ENCODE data around the gene PPWD1. TPM values are rescaled to one million over a fixed set of nuclear protein-coding genes. Genes with fewer than 3 reads are reported as not detected.

Gene PPWD1
- total and polyA plus RNA-seq, 2 of the 13 experiments (the other 11 are each of a cell fraction or from before 2014, with no cell fraction given): 7.4 to 44.3 TPM

- no peak for TF ChIP-seq ATF5 (CRISPR knock-in tag; IDR thresholded peaks at IDR 0.05; ENCODE audit: low read depth)
- TF ChIP-seq AKAP8 (CRISPR knock-in tag; IDR thresholded peaks at IDR 0.05): 0 out of 2 replicates have a peak, but pooled peaks have one; percentile 7
- peak; percentile 69 for TF ChIP-seq SP2 (CRISPR knock-in tag; IDR thresholded peaks at IDR 0.05)
- no peak for TF ChIP-seq ZNF337 (CRISPR knock-in tag; IDR thresholded peaks at IDR 0.05; ENCODE audit: borderline replicate concordance, low read depth)
- peak; percentile 91; the same call in 1 of the 2 replicates for TF ChIP-seq SIN3A (IDR thresholded peaks at IDR 0.05; ENCODE audit: borderline replicate concordance, low read depth, low read length)
- no peak for TF ChIP-seq ZNF331 (CRISPR knock-in tag; IDR thresholded peaks at IDR 0.05)
- TF ChIP-seq ZNF205 (CRISPR knock-in tag; IDR thresholded peaks at IDR 0.05): peak; percentile 36; the same call in 1 of the 2 replicates
- no peak; the same call in 1 of the 2 replicates for TF ChIP-seq DMAP1 (CRISPR knock-in tag; IDR thresholded peaks at IDR 0.05)
- TF ChIP-seq ZBED4 (CRISPR knock-in tag; IDR thresholded peaks at IDR 0.05; ENCODE audit: borderline replicate concordance): no peak
- TF ChIP-seq TSC22D2 (CRISPR knock-in tag; IDR thresholded peaks at IDR 0.05; ENCODE audit: borderline replicate concordance): no peak
- TF ChIP-seq TRIM22 (IDR thresholded peaks at IDR 0.05): no peak
- no peak for TF ChIP-seq ZNF275 (CRISPR knock-in tag; IDR thresholded peaks at IDR 0.05; ENCODE audit: borderline replicate concordance)
- peak; percentile 67; the same call in 1 of the 2 replicates for TF ChIP-seq ELF1 (CRISPR knock-in tag; IDR thresholded peaks at IDR 0.05)
- peak; percentile 94 for TF ChIP-seq POLR2G (IDR thresholded peaks at IDR 0.05; ENCODE audit: low read depth, low read length)
- peak; percentile 99 for TF ChIP-seq KMT2A (CRISPR knock-in tag; IDR thresholded peaks at IDR 0.05)
- TF ChIP-seq ATF7 (IDR thresholded peaks at IDR 0.05): no peak
- no peak for TF ChIP-seq ATF7 (CRISPR knock-in tag; IDR thresholded peaks at IDR 0.05)
- TF ChIP-seq ZNF546 (CRISPR knock-in tag; conservative IDR thresholded peaks at IDR 0.05): no peak
- TF ChIP-seq ZNF576 (CRISPR knock-in tag; IDR thresholded peaks at IDR 0.05): no peak
- no peak for TF ChIP-seq SOX5 (CRISPR knock-in tag; IDR thresholded peaks at IDR 0.05; ENCODE audit: borderline replicate concordance)
- TF ChIP-seq ZFP41 (CRISPR knock-in tag; IDR thresholded peaks at IDR 0.05; ENCODE audit: borderline replicate concordance): no peak
- TF ChIP-seq ERF (CRISPR knock-in tag; IDR thresholded peaks at IDR 0.05): peak; percentile 36; the same call in 1 of the 2 replicates
- TF ChIP-seq ONECUT2 (CRISPR knock-in tag; IDR thresholded peaks at IDR 0.05): 0 out of 2 replicates have a peak, but pooled peaks have one; percentile 27
These were observed at the start of gene PPWD1, which contains the start of gene CENPK (continued) for GRCh38 chr5:65562731-65563701.

All from HepG2 (cell line).